ENCODE measurements around the gene UQCRH.
A peak's percentile ranks its signal among the peaks of the same experiment; 100 is the strongest.

Gene UQCRH

DNA sequence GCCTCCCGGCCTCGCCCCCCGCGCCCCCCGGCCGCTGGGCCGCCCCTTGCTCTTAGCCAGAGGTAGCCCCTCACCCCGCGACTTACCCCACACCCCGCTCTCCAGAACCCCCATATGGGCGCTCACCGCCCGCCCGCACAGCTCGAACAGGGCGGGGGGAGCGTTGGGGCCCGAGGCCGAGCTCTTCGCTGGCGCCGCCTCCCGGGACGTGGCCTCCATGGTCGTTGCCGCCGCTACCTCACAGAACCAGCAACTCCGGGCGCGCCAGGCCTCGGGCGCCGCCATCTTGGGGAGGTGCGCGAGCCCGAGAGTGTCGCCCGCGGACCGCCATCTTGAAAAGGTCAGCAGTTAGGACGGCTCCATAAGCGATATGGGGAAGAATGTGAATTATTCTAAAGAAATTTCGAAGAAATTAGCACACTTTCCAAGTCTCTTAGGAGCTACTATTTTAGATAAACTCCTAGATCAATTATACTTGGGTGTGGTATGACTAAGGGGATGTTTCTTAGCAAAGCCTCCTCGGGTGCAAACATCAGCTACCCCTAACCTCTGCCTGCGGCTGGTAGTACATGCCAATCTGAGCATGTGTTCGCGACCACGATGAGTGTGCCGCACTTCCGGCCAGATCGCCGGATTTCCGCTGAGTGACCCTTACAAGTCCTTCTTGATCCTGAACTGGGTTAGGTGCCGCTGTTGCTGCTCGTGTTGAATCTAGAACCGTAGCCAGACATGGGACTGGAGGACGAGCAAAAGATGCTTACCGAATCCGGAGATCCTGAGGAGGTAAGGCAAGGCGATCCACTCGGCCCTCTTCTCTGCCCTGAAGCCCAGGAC is at the start of gene UQCRH, which contains the start of gene LRRC41:
TSS of gene UQCRH (plus strand) at position 661 of the 834 bp plus-strand sequence. CDS start at position 730, 69 bp downstream.
TSS of gene LRRC41 (minus strand) at position 579 of the 834 bp plus-strand sequence. CDS start at position 285, 294 bp downstream.
- DNase-seq (ENCODE audit: low spot score) (peak; percentile 95), FAIRE-seq (peak; percentile 63)

GRCh38 chr1:46254668-46255067 is 48.8 kb upstream of the UQCRH start:
- DNase-seq (ENCODE audit: low spot score) (no peak), FAIRE-seq (no peak)

DNA sequence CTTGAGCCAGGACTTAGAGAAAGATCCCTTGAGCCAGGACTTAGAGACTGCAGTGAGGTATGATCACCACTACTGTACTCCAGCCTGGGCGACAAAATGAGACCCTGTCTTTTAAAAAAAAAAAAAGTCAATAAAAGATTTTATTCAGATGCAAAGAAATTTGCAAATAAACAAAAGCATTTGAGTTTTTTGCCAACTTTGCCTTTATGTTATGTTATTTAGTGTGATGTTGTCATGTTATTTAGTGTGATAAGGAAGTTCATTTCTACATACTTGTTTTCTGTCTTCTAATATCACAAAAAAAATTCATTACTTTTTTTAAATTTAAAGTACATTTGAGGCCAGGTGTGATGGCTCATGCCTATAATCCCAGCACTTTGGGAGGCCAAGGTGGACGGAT is 47.0 kb upstream of the UQCRH start:
- DNase-seq (ENCODE audit: low spot score) (no peak), FAIRE-seq (no peak)

GRCh38 chr1:46262508-46262907 is 41.0 kb upstream of the UQCRH start:
- no peak for FAIRE-seq
- DNase-seq (ENCODE audit: low spot score): no peak

DNA sequence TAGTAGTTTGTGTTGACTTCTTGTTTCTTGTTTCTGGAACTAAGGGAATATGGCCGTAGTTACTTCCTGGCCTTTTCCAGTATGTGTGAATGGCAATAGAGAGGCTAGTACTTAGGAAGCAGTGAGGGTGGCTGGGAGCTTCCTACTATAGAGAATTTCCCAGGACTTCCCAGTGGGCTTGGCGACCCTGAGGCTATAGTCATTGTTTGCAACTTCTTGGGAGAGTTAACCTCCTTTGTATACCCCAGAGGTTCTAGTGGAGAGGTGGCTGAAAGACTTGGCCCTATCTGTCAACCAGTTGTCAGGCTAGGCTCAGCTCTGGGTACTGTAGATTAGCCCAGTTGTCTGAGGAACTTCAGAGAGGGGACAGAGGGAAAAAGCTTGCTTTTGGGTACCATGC is 40.4 kb upstream of the UQCRH start:
- FAIRE-seq: no peak
- DNase-seq (ENCODE audit: low spot score): no peak

DNA sequence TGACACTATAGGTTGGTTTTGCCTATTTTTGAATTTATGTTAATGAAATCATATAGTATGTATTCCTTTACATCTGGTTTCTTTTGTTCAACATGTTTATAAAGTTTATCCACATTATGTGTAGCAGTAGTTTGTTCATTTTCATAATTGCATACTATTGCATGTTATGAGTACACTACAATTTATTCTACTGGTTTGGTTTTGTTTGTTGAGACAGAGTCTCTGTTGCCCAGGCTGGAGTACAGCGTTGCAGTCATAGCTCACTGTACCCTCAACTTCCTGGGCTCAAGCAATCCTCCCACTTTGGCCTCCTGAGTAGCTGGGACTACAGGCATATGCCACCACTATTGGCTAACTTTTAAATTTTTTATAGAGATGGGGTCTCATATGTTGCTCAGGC is 34.9 kb upstream of the UQCRH start:
- FAIRE-seq: no peak
- no peak for DNase-seq (ENCODE audit: low spot score)

DNA sequence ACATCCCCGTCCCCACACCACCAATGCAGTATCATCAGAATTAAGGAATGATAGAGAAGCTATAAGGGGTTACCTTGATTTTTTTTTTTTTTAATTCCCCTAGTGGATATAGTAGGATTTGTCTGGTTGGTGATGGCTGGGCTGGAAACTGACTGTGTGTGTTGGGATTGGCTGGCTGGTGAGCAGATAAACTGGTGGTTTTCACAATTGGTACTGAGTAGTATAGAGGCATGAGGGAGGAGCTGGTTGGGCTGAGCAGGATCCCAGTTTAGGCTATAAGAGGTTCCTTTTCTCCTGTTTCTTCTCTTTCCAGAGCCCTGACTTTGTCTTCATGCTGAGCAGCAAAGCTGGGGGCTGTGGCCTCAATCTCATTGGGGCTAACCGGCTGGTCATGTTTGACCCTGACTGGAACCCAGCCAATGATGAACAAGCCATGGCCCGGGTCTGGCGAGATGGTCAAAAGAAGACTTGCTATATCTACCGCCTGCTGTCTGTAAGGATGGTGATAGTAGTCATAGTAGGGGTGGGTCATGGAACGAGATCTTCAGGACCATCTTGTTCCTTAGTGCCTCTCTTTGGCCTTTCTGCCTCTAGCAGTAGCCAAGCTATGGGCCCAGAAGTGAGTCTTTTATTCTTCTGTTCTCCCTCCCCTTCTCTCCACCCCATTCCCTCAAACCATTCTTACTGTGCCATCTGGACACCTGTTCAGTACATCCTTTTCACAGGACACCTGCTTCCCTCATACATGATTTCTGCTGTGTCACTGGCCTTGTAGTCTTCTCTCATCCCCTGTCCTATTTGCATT is 29.1 kb upstream of the UQCRH start:
- FAIRE-seq (no peak), DNase-seq (ENCODE audit: low spot score) (no peak)

DNA sequence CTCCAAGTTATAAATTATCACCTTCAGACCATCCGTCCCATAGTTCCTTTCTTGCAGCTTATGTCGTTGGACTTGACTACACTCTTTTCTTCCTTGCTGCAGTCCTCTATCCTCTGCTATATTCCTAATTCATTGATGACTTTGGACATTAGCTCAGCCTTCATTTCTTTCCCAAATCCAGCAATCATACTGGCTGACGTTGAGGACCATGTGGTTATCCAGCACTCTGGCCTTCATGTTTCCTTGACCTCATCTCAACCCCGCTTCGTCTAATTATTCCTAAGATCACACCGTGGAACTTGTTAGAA is 28.5 kb upstream of the UQCRH start:
- no peak for FAIRE-seq
- DNase-seq (ENCODE audit: low spot score): no peak

- FAIRE-seq: no peak
- DNase-seq (ENCODE audit: low spot score): no peak
These were observed 25.7 kb upstream of the UQCRH start for GRCh38 chr1:46277658-46278373.

DNA sequence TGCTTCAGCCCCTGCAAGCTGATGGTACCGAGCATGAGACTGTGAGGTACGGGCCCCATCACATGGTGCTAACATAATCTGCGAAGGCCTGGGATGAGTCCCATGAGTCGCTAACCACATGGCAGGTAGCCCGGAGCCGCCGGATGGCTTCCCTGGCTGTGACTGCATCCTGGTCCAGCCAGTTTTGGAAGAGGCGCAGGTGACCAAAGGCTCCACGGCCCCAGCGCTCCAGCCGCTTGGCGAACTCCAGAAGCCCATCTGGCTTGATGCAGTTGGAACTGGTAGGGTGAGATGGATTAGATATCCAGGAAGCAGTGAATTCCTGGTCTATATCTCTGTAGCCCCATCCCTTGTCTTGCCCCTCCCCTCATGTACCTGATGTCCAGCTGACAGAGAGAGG is 24.7 kb upstream of the UQCRH start:
- DNase-seq (ENCODE audit: low spot score): no peak

GRCh38 chr1:46280092-46280491 is 23.4 kb upstream of the UQCRH start:
- DNase-seq (ENCODE audit: low spot score) (no peak), FAIRE-seq (no peak)

More for the DNA sequence above, 24.7 kb upstream of the UQCRH start:
- no peak for FAIRE-seq

GRCh38 chr1:46281021-46281420 is 22.5 kb upstream of the UQCRH start:
- FAIRE-seq: no peak
- no peak for DNase-seq (ENCODE audit: low spot score)

- no peak for FAIRE-seq
- DNase-seq (ENCODE audit: low spot score): no peak
These were observed 19.4 kb upstream of the UQCRH start for GRCh38 chr1:46284058-46284457.

GRCh38 chr1:46284597-46285564 is 18.6 kb upstream of the UQCRH start:
- no peak for DNase-seq (ENCODE audit: low spot score)
- no peak for FAIRE-seq

- FAIRE-seq: no peak
- no peak for DNase-seq (ENCODE audit: low spot score)
These were observed 17.6 kb upstream of the UQCRH start for GRCh38 chr1:46285730-46286477.

- FAIRE-seq: no peak
- no peak for DNase-seq (ENCODE audit: low spot score)
These were observed 14.9 kb upstream of the UQCRH start for GRCh38 chr1:46288485-46289133.

DNA sequence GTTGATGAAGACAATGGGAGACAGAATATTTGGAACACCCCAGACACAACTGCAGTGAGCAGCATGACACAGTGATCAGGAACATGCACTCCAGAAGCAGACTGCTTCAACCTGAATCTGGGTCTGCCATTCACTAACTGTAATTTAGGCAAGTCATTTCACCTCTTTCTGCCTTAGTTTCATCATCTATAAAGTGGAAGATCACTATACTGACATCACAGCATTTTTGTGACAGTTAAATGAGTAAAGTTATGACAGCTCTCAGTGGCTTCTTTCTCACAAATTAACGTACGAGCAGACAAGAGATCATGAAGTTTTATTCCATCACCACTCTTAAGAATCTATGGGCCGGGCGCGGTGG is 14.4 kb upstream of the UQCRH start:
- DNase-seq (ENCODE audit: low spot score) (no peak), FAIRE-seq (no peak)

DNA sequence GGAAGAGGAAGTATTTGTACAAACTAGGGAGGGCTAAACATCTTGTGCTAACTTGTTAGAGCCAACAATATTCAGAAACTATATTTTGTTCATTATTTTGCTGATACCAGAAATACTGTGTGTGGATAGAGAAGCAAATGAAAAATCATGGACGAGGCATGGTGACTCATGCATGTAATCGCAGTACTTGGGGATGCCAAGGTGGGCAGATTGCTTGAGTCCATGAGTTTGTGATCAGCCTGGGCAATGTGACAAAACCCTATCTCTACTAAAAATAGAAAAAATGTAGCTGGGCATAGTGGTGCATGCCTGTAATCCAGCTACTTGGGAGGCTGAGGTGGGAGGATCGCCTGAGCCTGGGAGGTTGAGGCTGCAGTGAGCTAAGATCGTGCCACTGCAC is 13.5 kb upstream of the UQCRH start:
- no peak for DNase-seq (ENCODE audit: low spot score)
- no peak for FAIRE-seq

GRCh38 chr1:46295306-46295705 is 8.2 kb upstream of the UQCRH start:
- DNase-seq (ENCODE audit: low spot score): no peak

GRCh38 chr1:46298387-46298786 is 5.1 kb upstream of the UQCRH start:
- DNase-seq (ENCODE audit: low spot score): no peak
- FAIRE-seq: no peak

More at GRCh38 chr1:46295306-46295705, 8.2 kb upstream of the UQCRH start:
- no peak for FAIRE-seq
